Activated T-helper 1 cell treated with anti-CD3 and anti-CD28 coated beads, Interleukin-2, amount 50 U/mL, for 16 hours (primary cell): ENCODE data around the gene DDR2.

Experiments
- DNase-seq, 2 donors: peaks; one replicate each; pipeline ENCODE4 v3.0.0-alpha.2; 2020; ENCODE audit warnings: low read depth in 1 of 2, low spot score in 1 of 2

DDR2 gene

GRCh38 chr1:162629077-162629627 lies 3.1 kb upstream of the DDR2 start:
- DNase-seq, result no peak

GRCh38 chr1:162629651-162630050 lies 2.6 kb upstream of the DDR2 start:
- DNase-seq, result no peak

- no peak for DNase-seq
Observed at GRCh38 chr1:162631546-162632191, 595 bp upstream of the DDR2 start.

GRCh38 chr1:162632698-162633080 lies 425 bp downstream of the DDR2 start:
- no peak for DNase-seq

GRCh38 chr1:162633081-162633762 lies 958 bp downstream of the DDR2 start:
- DNase-seq, result no peak

GRCh38 chr1:162635418-162635817 lies 3.2 kb downstream of the DDR2 start:
- no peak for DNase-seq

GRCh38 chr1:162639718-162640117 lies 7.5 kb downstream of the DDR2 start:
- DNase-seq, result no peak

- no peak for DNase-seq
Observed at GRCh38 chr1:162641114-162641513, 8.8 kb downstream of the DDR2 start.

- DNase-seq, result no peak
Observed at GRCh38 chr1:162644986-162645314, 12.7 kb downstream of the DDR2 start.

- DNase-seq, result no peak
Observed at GRCh38 chr1:162645666-162646065, 13.4 kb downstream of the DDR2 start.

GRCh38 chr1:162649583-162649982 lies 17.3 kb downstream of the DDR2 start:
- DNase-seq, result no peak

- no peak for DNase-seq
Observed at GRCh38 chr1:162654915-162655620, 22.8 kb downstream of the DDR2 start.

- DNase-seq, result no peak
Observed at GRCh38 chr1:162656266-162656665, 24.0 kb downstream of the DDR2 start.

GRCh38 chr1:162660574-162660973 lies 28.3 kb downstream of the DDR2 start:
- DNase-seq, result no peak

- no peak for DNase-seq
Observed at GRCh38 chr1:162661336-162661735, 29.1 kb downstream of the DDR2 start.

GRCh38 chr1:162662013-162662412 lies 29.7 kb downstream of the DDR2 start:
- DNase-seq, result no peak

GRCh38 chr1:162663086-162663485 lies 30.8 kb downstream of the DDR2 start:
- DNase-seq, result no peak

GRCh38 chr1:162663589-162664106 lies 31.4 kb downstream of the DDR2 start:
- DNase-seq, result no peak

- no peak for DNase-seq
Observed at GRCh38 chr1:162666006-162666645, 33.9 kb downstream of the DDR2 start.

- DNase-seq, result no peak
Observed at GRCh38 chr1:162667381-162668080, 35.3 kb downstream of the DDR2 start.
